Stomach (tissue), 4 donors: ENCODE results near the gene TRAF3IP3.

Experiments
- POLR2A ChIP-seq, 4 donors: fragments of 450-650 bp; IDR thresholded peaks; one replicate each; pipeline ENCODE4 v1.6.1; 2016; ENCODE audit warnings: antibody characterized with exemption in 4 of 4, control low read depth in 2 of 4, mild to moderate bottlenecking in 1 of 4, moderate library complexity in 1 of 4
- POLR2AphosphoS5 ChIP-seq, 3 donors: sonication (generic); formaldehyde crosslinking; IDR thresholded peaks; one replicate each; pipeline ENCODE4 v1.6.1; 2016; ENCODE audit warnings: antibody characterized with exemption in 3 of 3
- TF ChIP-seq, protein P1 (sequence below), 7 experiments: fragments of 450-650 bp in 4 of 7; fragments of 200-600 bp in 3 of 7; sonication (generic) in 3 of 7; IDR thresholded peaks; one replicate each; pipeline ENCODE4 v1.5.1; 2016 to 2019; ENCODE audit warnings: antibody characterized with exemption in 7 of 7, control low read depth in 2 of 7, mild to moderate bottlenecking in 1 of 7

DNA sequence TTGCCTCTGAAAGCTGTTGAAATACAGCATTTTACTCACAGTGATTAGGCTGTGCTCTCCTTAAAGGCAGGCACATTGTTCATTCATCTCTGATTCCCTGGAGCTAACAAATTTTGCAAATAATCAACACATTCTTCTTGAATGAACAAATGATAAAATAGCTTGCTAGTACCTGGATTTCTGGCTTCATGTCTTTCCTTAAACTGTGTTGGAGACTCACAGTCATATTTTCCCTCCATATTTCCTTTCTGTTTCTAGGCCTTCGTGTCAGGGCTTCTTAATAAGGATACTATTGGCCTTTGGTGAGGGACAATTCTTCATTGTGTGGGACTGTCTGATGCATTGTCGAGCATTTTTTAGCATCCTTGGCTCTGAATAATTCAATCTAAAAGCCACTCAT lies 41.5 kb upstream of the TRAF3IP3 start:
- TF ChIP-seq, protein P1, sequence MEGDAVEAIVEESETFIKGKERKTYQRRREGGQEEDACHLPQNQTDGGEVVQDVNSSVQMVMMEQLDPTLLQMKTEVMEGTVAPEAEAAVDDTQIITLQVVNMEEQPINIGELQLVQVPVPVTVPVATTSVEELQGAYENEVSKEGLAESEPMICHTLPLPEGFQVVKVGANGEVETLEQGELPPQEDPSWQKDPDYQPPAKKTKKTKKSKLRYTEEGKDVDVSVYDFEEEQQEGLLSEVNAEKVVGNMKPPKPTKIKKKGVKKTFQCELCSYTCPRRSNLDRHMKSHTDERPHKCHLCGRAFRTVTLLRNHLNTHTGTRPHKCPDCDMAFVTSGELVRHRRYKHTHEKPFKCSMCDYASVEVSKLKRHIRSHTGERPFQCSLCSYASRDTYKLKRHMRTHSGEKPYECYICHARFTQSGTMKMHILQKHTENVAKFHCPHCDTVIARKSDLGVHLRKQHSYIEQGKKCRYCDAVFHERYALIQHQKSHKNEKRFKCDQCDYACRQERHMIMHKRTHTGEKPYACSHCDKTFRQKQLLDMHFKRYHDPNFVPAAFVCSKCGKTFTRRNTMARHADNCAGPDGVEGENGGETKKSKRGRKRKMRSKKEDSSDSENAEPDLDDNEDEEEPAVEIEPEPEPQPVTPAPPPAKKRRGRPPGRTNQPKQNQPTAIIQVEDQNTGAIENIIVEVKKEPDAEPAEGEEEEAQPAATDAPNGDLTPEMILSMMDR (IDR thresholded peaks at IDR 0.05): no peak
- TF ChIP-seq POLR2A (IDR thresholded peaks at IDR 0.05): no peak
- TF ChIP-seq POLR2AphosphoS5 (IDR thresholded peaks at IDR 0.05): no peak
